Smooth muscle cell (in vitro differentiated cells): ENCODE data around the gene BUD23. TPM values are rescaled to one million over a fixed set of nuclear protein-coding genes. Genes with fewer than 3 reads are reported as not detected.

Experiments used
- DNase-seq: peaks from one replicate; lab custom pipeline; 2025; ENCODE audit not compliant: unreplicated experiment; lab: John Stamatoyannopoulos, UW
- H2AFZ ChIP-seq: fragments of 200-600 bp; sonication (generic); 2 replicates; pipeline ENCODE4 v1.6.0; 2016; ENCODE audit warnings: antibody characterized with exemption, low read depth, mild to moderate bottlenecking
- H3F3A ChIP-seq: fragments of 200-600 bp; sonication (generic); 2 replicates; pipeline ENCODE4 v1.6.0; 2017; ENCODE audit warnings: antibody characterized with exemption, low read depth
- H3K27ac ChIP-seq: fragments of 200-600 bp; sonication (generic); 2 replicates; pipeline ENCODE4 v1.5.1; 2016; ENCODE audit warnings: low read depth, mild to moderate bottlenecking
- H3K27me3 ChIP-seq: fragments of 200-600 bp; sonication (generic); 2 replicates; pipeline ENCODE4 v1.6.1; 2016; ENCODE audit warnings: low read depth, mild to moderate bottlenecking
- H3K36me3 ChIP-seq: fragments of 200-600 bp; sonication (generic); 2 replicates; pipeline ENCODE4 v1.5.1; 2016; ENCODE audit warnings: low read depth
- H3K4me1 ChIP-seq: fragments of 200-600 bp; sonication (generic); 2 replicates; pipeline ENCODE4 v1.5.1; 2016; ENCODE audit warnings: low read depth
- H3K4me2 ChIP-seq: fragments of 200-600 bp; sonication (generic); 2 replicates; pipeline ENCODE4 v1.6.0; 2016; ENCODE audit warnings: mild to moderate bottlenecking
- H3K4me3 ChIP-seq: fragments of 200-600 bp; sonication (generic); 2 replicates; pipeline ENCODE4 v1.5.1; 2016; ENCODE audit warnings: mild to moderate bottlenecking
- H3K79me2 ChIP-seq: fragments of 200-600 bp; sonication (generic); 2 replicates; pipeline ENCODE4 v1.6.0; 2016; ENCODE audit warnings: low read depth, mild to moderate bottlenecking
- H3K9ac ChIP-seq: fragments of 200-600 bp; sonication (generic); 2 replicates; pipeline ENCODE4 v1.6.0; 2016; ENCODE audit warnings: low read depth
- H3K9me3 ChIP-seq: fragments of 200-600 bp; sonication (generic); replicated peaks from 2 replicates; pipeline ENCODE4 v1.5.1; 2016; ENCODE audit warnings: low read depth
- H4K20me1 ChIP-seq: fragments of 200-600 bp; sonication (generic); 2 replicates; pipeline ENCODE4 v1.6.0; 2016; ENCODE audit warnings: low read depth
- CTCF ChIP-seq: fragments of 200-600 bp; sonication (generic); IDR thresholded peaks from 2 replicates; pipeline ENCODE4 v1.5.1; 2017; ENCODE audit warnings: borderline replicate concordance, mild to moderate bottlenecking, antibody characterized with exemption; ENCODE audit not compliant: insufficient read depth, poor library complexity, severe bottlenecking
- WGBS: methylation state at CpG from one replicate; pipeline ENCODE4 v1.1.7; 2016; ENCODE audit warnings: low lambda C conversion rate; 5-methylcytosine and 5-hydroxymethylcytosine counted together
- polyA plus RNA-seq: library from polyadenylated mRNA; unstranded; fragments of >200 nt; fragmentation: Nextera tagmentation; extraction: Ambion mirVana; gene quantifications from 2 replicates; pipeline ENCODE4 v1.2.1, GENCODE V29; 2016
- total RNA-seq: library from RNA; depleted of rRNA; stranded (reverse); fragments of >200 nt; gene quantifications from 2 replicates; pipeline ENCODE4 v1.2.3, GENCODE V29; 2014

The BUD23 gene
- total and polyA plus RNA-seq, 2 experiments from 2014 or later, result 43.0 to 116 TPM

DNA sequence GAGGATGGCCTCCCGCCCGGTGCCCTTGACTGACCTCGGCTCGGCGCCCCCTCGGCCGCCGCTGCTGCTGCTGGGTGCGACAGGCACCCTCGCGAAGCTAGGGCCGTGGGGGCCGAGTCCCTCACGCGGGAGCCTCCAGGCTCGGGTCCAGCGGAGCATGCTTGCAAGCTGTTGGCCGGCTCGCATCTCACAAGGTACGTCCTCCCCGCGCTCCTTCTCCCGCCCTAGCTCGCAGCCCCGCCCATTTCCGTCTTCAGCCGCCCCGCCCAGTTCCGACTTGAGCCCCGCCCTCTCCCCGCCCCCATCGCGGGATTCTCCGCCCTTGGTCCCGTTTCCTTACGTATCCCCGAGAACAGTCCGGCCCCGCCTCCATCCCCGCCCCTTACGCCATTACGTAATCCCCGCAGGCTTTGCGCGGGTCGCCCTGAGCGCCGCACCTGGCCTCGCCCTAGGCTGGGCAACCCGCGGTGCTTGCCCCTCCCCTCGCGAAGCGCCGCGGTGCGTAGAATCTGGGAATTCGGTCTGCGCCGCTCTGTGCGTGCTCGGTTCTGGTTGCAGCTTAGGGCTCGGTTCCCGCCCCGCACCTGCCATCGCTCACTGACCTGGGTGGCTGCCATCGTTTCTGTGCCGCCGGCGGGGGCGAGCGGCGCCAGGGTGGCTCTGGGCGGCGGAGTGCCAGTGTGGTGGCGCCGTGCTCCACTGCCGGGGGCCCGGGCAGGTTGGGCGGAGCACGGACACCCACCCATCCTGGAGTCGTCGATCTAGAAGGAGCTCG lies 55.4 kb downstream of the BUD23 start, which contains the start of gene ABHD11:
TSS of gene ABHD11 (minus strand) at position 191 of the 775 bp plus-strand sequence. CDS start at position 159, 32 bp downstream.
- Histone ChIP-seq H3K36me3 (no peaks in the 10 kb centered on the region), H3K4me2 (peak within 1 kb of the TSS; percentile 96), H3K9ac (peak within 1 kb of the TSS; percentile 81), H3K79me2 (no peaks in the 10 kb centered on the region), H2AFZ (peak within 1 kb of the TSS; percentile 98), H3K27ac (peak within 1 kb of the TSS; percentile 48), H3K4me3 (peak within 1 kb of the TSS; percentile 88), H3K4me1 (peaks cover 25% of the 10 kb centered on the region), H3K9me3 (no peaks in the 10 kb centered on the region), H3F3A (no peaks in the 10 kb centered on the region), H3K27me3 (peaks cover 19% of the 10 kb centered on the region), H4K20me1 (no peaks in the 10 kb centered on the region)
- peak; percentile 91 for DNase-seq
- 1% methylated on average over 52 of the region's 84 CpGs for WGBS
- no peak for TF ChIP-seq CTCF

DNA sequence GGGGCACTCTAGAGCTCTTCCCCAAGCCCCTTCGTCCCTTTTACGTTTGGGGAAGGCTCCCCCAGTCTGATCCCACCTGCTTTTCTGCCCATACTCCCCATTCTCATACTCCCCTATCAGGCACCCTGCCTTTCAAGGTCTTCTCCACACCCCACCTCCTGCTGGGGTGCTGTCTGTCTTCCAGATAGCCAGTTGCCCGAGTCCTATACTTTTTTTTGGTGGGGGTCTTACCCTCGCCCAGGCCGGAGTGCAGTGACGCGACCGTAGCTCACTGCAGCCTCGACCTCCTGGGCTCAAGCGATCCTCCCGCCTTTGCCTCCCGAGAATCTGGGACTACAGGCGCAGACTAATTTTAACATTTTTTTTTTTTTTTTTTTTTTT lies 56.0 kb downstream of the BUD23 start:
- Histone ChIP-seq H3K36me3 (no peaks in the 10 kb centered on the region), H3K4me2 (peak overlapping the region; percentile 96), H2AFZ (peak overlapping the region; percentile 92), H3K4me1 (peaks cover 25% of the 10 kb centered on the region), H3K9ac (peak overlapping the region; percentile 81), H3K9me3 (no peaks in the 10 kb centered on the region), H3K4me3 (peak overlapping the region; percentile 88), H3K79me2 (no peaks in the 10 kb centered on the region), H3K27ac (peak overlapping the region; percentile 48), H3K27me3 (peaks cover 19% of the 10 kb centered on the region), H4K20me1 (no peaks in the 10 kb centered on the region), H3F3A (no peaks in the 10 kb centered on the region)
- DNase-seq, result no peak
- no peak for TF ChIP-seq CTCF
- WGBS, result 65% methylated on average over 13 of the region's 13 CpGs

DNA sequence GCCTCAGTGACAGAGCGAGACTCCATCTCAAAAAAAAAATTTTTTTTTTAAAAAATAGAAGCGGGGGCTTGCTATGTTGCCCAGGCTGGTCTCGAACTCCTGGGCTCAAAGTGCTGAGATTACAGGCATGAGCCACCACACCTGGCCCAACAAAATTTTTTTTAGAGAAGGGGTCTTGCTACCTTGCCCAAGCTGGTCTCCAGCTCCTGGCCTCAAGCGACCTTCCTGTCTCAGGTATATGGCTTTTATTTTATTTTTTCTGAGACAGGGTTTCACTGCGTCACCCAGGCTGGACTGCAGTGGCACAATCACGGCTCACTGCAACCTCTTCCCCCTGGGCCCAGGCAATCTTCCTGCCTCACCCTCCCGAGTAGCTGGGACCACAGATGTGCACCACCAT lies 56.8 kb downstream of the BUD23 start:
- no peak for DNase-seq
- Histone ChIP-seq H3K27ac (peak overlapping the region; percentile 70), H4K20me1 (no peaks in the 10 kb centered on the region), H3K4me2 (no peak overlapping the region), H3K9me3 (no peaks in the 10 kb centered on the region), H3K79me2 (no peaks in the 10 kb centered on the region), H3K4me1 (peaks cover 25% of the 10 kb centered on the region), H2AFZ (no peak overlapping the region), H3K9ac (no peak overlapping the region), H3K4me3 (no peak overlapping the region), H3F3A (no peaks in the 10 kb centered on the region), H3K27me3 (peaks cover 19% of the 10 kb centered on the region), H3K36me3 (no peaks in the 10 kb centered on the region)
- 90% methylated on average over 7 of the region's 7 CpGs for WGBS
- TF ChIP-seq CTCF, result no peak
